Nephron progenitor cell (in vitro differentiated cells): Measurements from ENCODE around the gene ZNF14.
"Not testable (repeated sequence)": the region's sequence is repeated elsewhere in the genome, so short reads cannot be mapped to it uniquely, and the experiment has no call there.

ENCODE experiments used
- DNase-seq: peaks from one replicate; pipeline ENCODE4 v3.0.0; 2021
- H3K27ac Mint-ChIP-seq: 2 replicates; pipeline ENCODE4 v1.8.0; 2021; ENCODE audit warnings: mild to moderate bottlenecking, moderate library complexity, mixed read lengths
- H3K27me3 Mint-ChIP-seq: 2 replicates; pipeline ENCODE4 v1.8.0; 2021; ENCODE audit warnings: mild to moderate bottlenecking, low read depth, mixed read lengths; ENCODE audit not compliant: poor library complexity
- H3K36me3 Mint-ChIP-seq: 2 replicates; pipeline ENCODE4 v1.8.0; 2021; ENCODE audit warnings: low read depth, mixed read lengths
- H3K4me1 Mint-ChIP-seq: 2 replicates; pipeline ENCODE4 v1.8.0; 2021; ENCODE audit warnings: mixed read lengths
- H3K4me3 Mint-ChIP-seq: 2 replicates; pipeline ENCODE4 v1.8.0; 2021; ENCODE audit warnings: mild to moderate bottlenecking, moderate library complexity, mixed read lengths
- H3K9me3 Mint-ChIP-seq: 2 replicates; pipeline ENCODE4 v1.8.0; 2021; ENCODE audit warnings: mild to moderate bottlenecking, moderate library complexity, mixed read lengths
- CTCF ChIP-seq: fragments of 200-600 bp; sonication (generic); IDR thresholded peaks from 2 replicates; pipeline ENCODE4 v1.5.0; 2021; ENCODE audit warnings: antibody characterized with exemption

ZNF14 gene

GRCh38 chr19:19774354-19775033 is 41.6 kb upstream of the ZNF14 start:
- peaks cover 51% of the 10 kb centered on the region for H3K9me3 Mint-ChIP-seq
- H3K36me3 Mint-ChIP-seq: peaks cover 25% of the 10 kb centered on the region
- TF ChIP-seq CTCF: no peak
- DNase-seq: no peak
- peak overlapping the region; percentile 68 for H3K4me3 Mint-ChIP-seq
- H3K4me1 Mint-ChIP-seq: peaks cover 31% of the 10 kb centered on the region
- H3K27me3 Mint-ChIP-seq: peaks cover 4% of the 10 kb centered on the region
- H3K27ac Mint-ChIP-seq: no peak overlapping the region

DNA sequence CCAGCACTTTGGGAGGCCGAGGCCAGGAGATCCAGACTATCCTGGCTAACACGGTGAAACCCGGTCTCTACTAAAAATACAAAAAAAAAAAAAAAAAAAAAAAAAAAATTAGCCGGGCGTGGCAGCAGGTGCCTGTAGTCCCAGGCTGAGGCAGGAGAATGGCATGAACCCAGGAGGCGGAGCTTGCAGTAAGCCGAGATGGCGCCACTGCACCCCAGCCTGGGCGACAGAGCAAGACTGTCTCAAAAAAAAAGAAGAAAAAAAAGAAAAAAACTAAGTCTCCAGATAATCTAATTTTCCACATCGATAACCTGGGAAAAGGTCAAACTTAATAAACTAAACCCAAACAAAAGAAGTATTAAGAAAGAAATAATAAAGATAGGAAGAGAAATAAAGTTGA is 39.1 kb upstream of the ZNF14 start:
- H3K27ac Mint-ChIP-seq, DNase-seq, H3K27me3 Mint-ChIP-seq, H3K4me3 Mint-ChIP-seq: not testable (repeated sequence)
- Mint-ChIP-seq H3K9me3 (peaks cover 51% of the 10 kb centered on the region), H3K4me1 (peaks cover 14% of the 10 kb centered on the region), H3K36me3 (peaks cover 14% of the 10 kb centered on the region)

DNA sequence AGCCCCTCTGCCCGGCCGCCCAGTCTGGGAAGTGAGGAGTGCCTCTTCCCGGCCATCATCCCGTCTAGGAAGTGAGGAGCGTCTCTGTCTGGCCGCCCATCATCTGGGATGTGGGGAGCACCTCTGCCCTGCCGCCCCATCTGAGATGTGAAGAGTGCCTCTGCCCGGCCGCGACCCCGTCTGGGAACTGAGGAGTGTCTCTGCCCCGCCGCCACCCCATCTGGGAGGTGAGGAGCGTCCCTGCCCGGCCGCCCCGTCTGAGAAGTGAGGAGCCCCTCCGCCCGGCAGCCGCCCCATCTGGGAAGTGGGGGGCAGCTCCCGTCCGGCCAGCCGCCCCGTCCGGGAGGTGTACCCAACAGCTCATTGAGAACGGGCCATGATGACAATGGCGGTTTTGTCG is 37.1 kb upstream of the ZNF14 start:
- not testable (repeated sequence) for H3K4me1 Mint-ChIP-seq, H3K4me3 Mint-ChIP-seq, H3K27ac Mint-ChIP-seq, DNase-seq, H3K27me3 Mint-ChIP-seq
- H3K36me3 Mint-ChIP-seq: peaks cover 14% of the 10 kb centered on the region
- H3K9me3 Mint-ChIP-seq: peaks cover 66% of the 10 kb centered on the region

- H3K36me3 Mint-ChIP-seq: no peaks in the 10 kb centered on the region
- no peak overlapping the region for H3K4me3 Mint-ChIP-seq
- no peaks in the 10 kb centered on the region for H3K4me1 Mint-ChIP-seq
- no peak overlapping the region for H3K27ac Mint-ChIP-seq
- peaks cover 49% of the 10 kb centered on the region for H3K9me3 Mint-ChIP-seq
- DNase-seq: no peak
- TF ChIP-seq CTCF: no peak
- peaks cover 6% of the 10 kb centered on the region for H3K27me3 Mint-ChIP-seq
Measured at GRCh38 chr19:19758164-19758563, 25.3 kb upstream of the ZNF14 start.

- TF ChIP-seq CTCF: no peak
- no peaks in the 10 kb centered on the region for H3K27me3 Mint-ChIP-seq
- H3K9me3 Mint-ChIP-seq: peaks cover 57% of the 10 kb centered on the region
- H3K4me3 Mint-ChIP-seq: no peak overlapping the region
- no peaks in the 10 kb centered on the region for H3K36me3 Mint-ChIP-seq
- no peak for DNase-seq
- H3K27ac Mint-ChIP-seq: no peak overlapping the region
- no peaks in the 10 kb centered on the region for H3K4me1 Mint-ChIP-seq
Measured at GRCh38 chr19:19752760-19753403, 20.0 kb upstream of the ZNF14 start.

GRCh38 chr19:19751846-19752245 is 18.9 kb upstream of the ZNF14 start:
- no peaks in the 10 kb centered on the region for H3K27me3 Mint-ChIP-seq
- no peak overlapping the region for H3K4me3 Mint-ChIP-seq
- H3K9me3 Mint-ChIP-seq: peaks cover 52% of the 10 kb centered on the region
- DNase-seq: no peak
- no peaks in the 10 kb centered on the region for H3K4me1 Mint-ChIP-seq
- no peak overlapping the region for H3K27ac Mint-ChIP-seq
- no peak for TF ChIP-seq CTCF
- no peaks in the 10 kb centered on the region for H3K36me3 Mint-ChIP-seq
